Measurements from ENCODE around the gene MCC. TPM values are rescaled to one million over a fixed set of nuclear protein-coding genes. Genes with fewer than 3 reads are reported as not detected.

MCC gene
- total and polyA plus RNA-seq, 2 experiments from 2014 or later, result 8.3 to 31.5 TPM

- Histone ChIP-seq H3K4me1 (ENCODE audit: insufficient read depth) (peaks cover 18% of the 10 kb centered on the region), H3K36me3 (replicated peaks; ENCODE audit: insufficient read depth, low read depth) (no peaks in the 10 kb centered on the region), H3K9me2 (replicated peaks; ENCODE audit: insufficient read depth) (no peaks in the 10 kb centered on the region), H3K9me3 (ENCODE audit: low read depth) (no peaks in the 10 kb centered on the region), H3K4me3 (no peak overlapping the region), H4K20me1 (ENCODE audit: insufficient read depth, poor library complexity, severe bottlenecking) (peaks cover 16% of the 10 kb centered on the region), H3K27me3 (no peaks in the 10 kb centered on the region), H3K27ac (no peak overlapping the region), H3K79me2 (peaks cover 28% of the 10 kb centered on the region), H3K4me2 (no peak overlapping the region), H2AFZ (no peak overlapping the region)
- TF ChIP-seq CTCF (IDR thresholded peaks at IDR 0.05; ENCODE audit: poor library complexity) (no peak), EZH2 (IDR thresholded peaks at IDR 0.05; ENCODE audit: borderline replicate concordance) (no peak), EZH2phosphoT487 (IDR thresholded peaks at IDR 0.05; ENCODE audit: low read depth, severe bottlenecking, unreplicated experiment) (no peak)
- 89% methylated on average over 1 of the region's 1 CpG for WGBS (ENCODE audit: low lambda C conversion rate, missing lambda C conversion rate)
- no peak for DNase-seq (ENCODE audit: low spot score)
Observed at GRCh38 chr5:112974901-112975300, 513.4 kb downstream of the MCC start.

DNA sequence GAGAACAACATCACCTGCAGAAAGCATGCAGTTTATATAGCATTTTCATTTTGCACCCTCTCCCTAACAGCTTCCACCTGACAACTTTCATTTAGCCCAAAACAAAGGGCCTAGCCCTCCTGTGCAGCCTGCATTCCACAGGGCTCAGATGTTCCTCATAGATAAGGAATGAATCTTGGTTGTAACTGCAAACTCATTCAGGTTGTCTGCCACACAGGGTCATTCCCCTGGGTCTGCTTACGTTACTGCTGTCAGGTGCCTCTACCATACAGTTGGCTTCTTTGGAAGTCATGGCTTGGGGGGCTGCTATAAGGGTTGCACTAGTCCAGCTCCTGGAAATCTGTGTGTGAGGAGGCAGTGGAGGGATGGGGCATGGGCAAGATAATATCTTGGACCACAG is 514.3 kb downstream of the MCC start:
- Histone ChIP-seq H3K79me2 (peaks cover 18% of the 10 kb centered on the region), H3K4me1 (ENCODE audit: insufficient read depth) (peaks cover 20% of the 10 kb centered on the region), H3K9me2 (replicated peaks; ENCODE audit: insufficient read depth) (no peaks in the 10 kb centered on the region), H3K4me3 (no peak overlapping the region), H3K9me3 (ENCODE audit: low read depth) (no peaks in the 10 kb centered on the region), H2AFZ (no peak overlapping the region), H3K27me3 (no peaks in the 10 kb centered on the region), H3K4me2 (no peak overlapping the region), H4K20me1 (ENCODE audit: insufficient read depth, poor library complexity, severe bottlenecking) (peaks cover 7% of the 10 kb centered on the region), H3K27ac (no peak overlapping the region), H3K36me3 (replicated peaks; ENCODE audit: insufficient read depth, low read depth) (no peaks in the 10 kb centered on the region)
- DNase-seq (ENCODE audit: low spot score), result no peak
- 44% methylated on average over 1 of the region's 1 CpG for WGBS (ENCODE audit: low lambda C conversion rate, missing lambda C conversion rate)
- TF ChIP-seq EZH2phosphoT487 (IDR thresholded peaks at IDR 0.05; ENCODE audit: low read depth, severe bottlenecking, unreplicated experiment), result no peak
- no peak for TF ChIP-seq EZH2 (IDR thresholded peaks at IDR 0.05; ENCODE audit: borderline replicate concordance)
- TF ChIP-seq CTCF (IDR thresholded peaks at IDR 0.05; ENCODE audit: poor library complexity), result no peak

- TF ChIP-seq EZH2 (IDR thresholded peaks at IDR 0.05; ENCODE audit: borderline replicate concordance), result no peak
- no peak for TF ChIP-seq CTCF (IDR thresholded peaks at IDR 0.05; ENCODE audit: poor library complexity)
- TF ChIP-seq EZH2phosphoT487 (IDR thresholded peaks at IDR 0.05; ENCODE audit: low read depth, severe bottlenecking, unreplicated experiment), result no peak
- H3K9me2 ChIP-seq (replicated peaks; ENCODE audit: insufficient read depth), result no peaks in the 10 kb centered on the region
- no peaks in the 10 kb centered on the region for H3K9me3 ChIP-seq (ENCODE audit: low read depth)
- peaks cover under 1% of the 10 kb centered on the region for H4K20me1 ChIP-seq (ENCODE audit: insufficient read depth, poor library complexity, severe bottlenecking)
- H3K4me3 ChIP-seq, result no peak overlapping the region
- H3K4me2 ChIP-seq, result no peak overlapping the region
- H3K27ac ChIP-seq, result no peak overlapping the region
- H2AFZ ChIP-seq, result no peak overlapping the region
- H3K79me2 ChIP-seq, result peaks cover 10% of the 10 kb centered on the region
- H3K4me1 ChIP-seq (ENCODE audit: insufficient read depth), result peaks cover 20% of the 10 kb centered on the region
- DNase-seq (ENCODE audit: low spot score), result no peak
- WGBS (ENCODE audit: low lambda C conversion rate, missing lambda C conversion rate), result 73% methylated on average over 1 of the region's 1 CpG
- H3K27me3 ChIP-seq, result no peaks in the 10 kb centered on the region
- no peaks in the 10 kb centered on the region for H3K36me3 ChIP-seq (replicated peaks; ENCODE audit: insufficient read depth, low read depth)
Observed at GRCh38 chr5:112973036-112973435, 515.2 kb downstream of the MCC start.

Small RNA genes lying within 50 kb of the gene (small RNA-seq; reads per million reads assigned to genes)
- gene RNU4ATAC13P, result not detected

Other genes starting within 250 kb of the MCC start
- 0.60 TPM in 1 of 2 replicates, not detected in the other for gene TSSK1B, start 53.5 kb downstream of the MCC start, total RNA-seq
- not detected in 2 replicates for gene TSSK1B, start 53.5 kb downstream of the MCC start, polyA plus RNA-seq
- gene YTHDC2, start 25.2 kb upstream of the MCC start, total RNA-seq, result 25.6 and 26.3 TPM in 2 replicates
- 9.1 and 11.1 TPM in 2 replicates for gene YTHDC2, start 25.2 kb upstream of the MCC start, polyA plus RNA-seq

All from hepatocyte (in vitro differentiated cells).